ENCODE measurements around the gene HNRNPA2B1. TPM values are rescaled to one million over a fixed set of nuclear protein-coding genes. Genes with fewer than 3 reads are reported as not detected.

HNRNPA2B1 gene
- total RNA-seq, 1 experiment from 2014 or later: 1,101 TPM

DNA sequence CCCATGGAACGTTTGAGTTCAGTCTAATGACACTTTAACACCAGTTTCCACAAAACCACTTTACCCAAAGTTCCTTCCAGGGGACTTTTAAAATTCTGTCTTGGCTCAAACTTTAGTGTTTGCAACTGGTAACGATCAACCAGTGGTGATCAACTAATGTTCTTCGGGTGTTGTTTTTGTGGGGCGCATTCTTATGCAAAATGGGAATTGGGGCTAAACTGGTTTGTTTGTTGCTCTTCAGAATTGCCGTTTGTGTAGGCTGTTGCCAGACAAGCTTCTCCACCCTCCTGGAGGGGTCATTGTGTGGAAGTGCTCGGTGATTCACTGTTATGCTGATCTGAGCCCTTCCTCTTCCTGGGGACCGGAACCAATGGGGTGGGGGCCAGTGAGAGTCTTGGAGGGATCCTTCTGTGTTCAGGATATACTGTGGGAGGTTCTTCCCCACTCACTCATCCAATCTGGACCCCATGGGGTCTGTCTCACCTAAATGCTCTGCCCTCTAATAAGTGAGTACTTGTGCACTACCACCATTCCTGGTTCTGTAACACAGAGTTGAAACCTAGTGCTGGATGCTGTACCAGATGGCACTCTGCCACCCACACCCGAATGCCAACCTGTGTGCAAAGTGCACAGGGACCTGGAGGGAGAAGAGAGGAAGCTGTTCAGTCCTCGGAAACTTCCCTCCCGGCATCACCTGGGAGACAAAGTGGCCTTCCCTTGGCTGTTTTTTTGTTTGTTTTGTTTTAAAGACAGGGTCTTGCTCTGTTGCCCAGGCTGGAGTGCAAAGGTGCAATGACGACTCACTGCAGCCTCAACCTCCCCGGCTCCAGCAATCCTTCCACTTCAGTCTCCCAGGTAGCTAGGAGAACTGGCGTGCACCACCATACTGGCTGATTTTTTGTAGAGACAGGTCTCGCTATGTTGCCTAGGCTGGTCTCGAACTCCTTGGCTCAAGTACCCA is 46.4 kb downstream of the HNRNPA2B1 start (continued):
- TF ChIP-seq ELF4 (CRISPR knock-in tag; IDR thresholded peaks at IDR 0.05; ENCODE audit: low read depth) (no peak), SMAD3 (CRISPR knock-in tag; IDR thresholded peaks at IDR 0.05; ENCODE audit: borderline replicate concordance) (0 out of 2 replicates have a peak, but pooled peaks have one; percentile 21), ATF3 (CRISPR knock-in tag; conservative IDR thresholded peaks at IDR 0.05) (no peak), NFATC4 (CRISPR knock-in tag; IDR thresholded peaks at IDR 0.05) (no peak), ZNF416 (CRISPR knock-in tag; IDR thresholded peaks at IDR 0.05) (no peak), PRRX2 (CRISPR knock-in tag; IDR thresholded peaks at IDR 0.05) (no peak), ATF6 (CRISPR knock-in tag; IDR thresholded peaks at IDR 0.05) (no peak), MXD4 (CRISPR knock-in tag; IDR thresholded peaks at IDR 0.05; ENCODE audit: borderline replicate concordance) (no peak), ZNF138 (CRISPR knock-in tag; conservative IDR thresholded peaks at IDR 0.05) (no peak), SMAD4 (CRISPR knock-in tag; IDR thresholded peaks at IDR 0.05) (no peak), GTF2I (CRISPR knock-in tag; conservative IDR thresholded peaks at IDR 0.05) (no peak), TEAD4 (CRISPR knock-in tag; IDR thresholded peaks at IDR 0.05) (no peak), NFE2L1 (CRISPR knock-in tag; IDR thresholded peaks at IDR 0.05) (no peak), ZSCAN18 (CRISPR knock-in tag; IDR thresholded peaks at IDR 0.05) (no peak)
- TF ChIP-seq, protein P1, sequence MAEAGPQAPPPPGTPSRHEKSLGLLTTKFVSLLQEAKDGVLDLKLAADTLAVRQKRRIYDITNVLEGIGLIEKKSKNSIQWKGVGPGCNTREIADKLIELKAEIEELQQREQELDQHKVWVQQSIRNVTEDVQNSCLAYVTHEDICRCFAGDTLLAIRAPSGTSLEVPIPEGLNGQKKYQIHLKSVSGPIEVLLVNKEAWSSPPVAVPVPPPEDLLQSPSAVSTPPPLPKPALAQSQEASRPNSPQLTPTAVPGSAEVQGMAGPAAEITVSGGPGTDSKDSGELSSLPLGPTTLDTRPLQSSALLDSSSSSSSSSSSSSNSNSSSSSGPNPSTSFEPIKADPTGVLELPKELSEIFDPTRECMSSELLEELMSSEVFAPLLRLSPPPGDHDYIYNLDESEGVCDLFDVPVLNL (CRISPR knock-in tag; IDR thresholded peaks at IDR 0.05; ENCODE audit: borderline replicate concordance, low read depth): no peak
- TF ChIP-seq, protein P2, sequence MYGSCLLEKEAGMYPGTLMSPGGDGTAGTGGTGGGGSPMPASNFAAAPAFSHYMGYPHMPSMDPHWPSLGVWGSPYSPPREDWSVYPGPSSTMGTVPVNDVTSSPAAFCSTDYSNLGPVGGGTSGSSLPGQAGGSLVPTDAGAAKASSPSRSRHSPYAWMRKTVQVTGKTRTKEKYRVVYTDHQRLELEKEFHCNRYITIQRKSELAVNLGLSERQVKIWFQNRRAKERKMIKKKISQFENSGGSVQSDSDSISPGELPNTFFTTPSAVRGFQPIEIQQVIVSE (CRISPR knock-in tag; IDR thresholded peaks at IDR 0.05; ENCODE audit: borderline replicate concordance): no peak
- TF ChIP-seq, protein P3, sequence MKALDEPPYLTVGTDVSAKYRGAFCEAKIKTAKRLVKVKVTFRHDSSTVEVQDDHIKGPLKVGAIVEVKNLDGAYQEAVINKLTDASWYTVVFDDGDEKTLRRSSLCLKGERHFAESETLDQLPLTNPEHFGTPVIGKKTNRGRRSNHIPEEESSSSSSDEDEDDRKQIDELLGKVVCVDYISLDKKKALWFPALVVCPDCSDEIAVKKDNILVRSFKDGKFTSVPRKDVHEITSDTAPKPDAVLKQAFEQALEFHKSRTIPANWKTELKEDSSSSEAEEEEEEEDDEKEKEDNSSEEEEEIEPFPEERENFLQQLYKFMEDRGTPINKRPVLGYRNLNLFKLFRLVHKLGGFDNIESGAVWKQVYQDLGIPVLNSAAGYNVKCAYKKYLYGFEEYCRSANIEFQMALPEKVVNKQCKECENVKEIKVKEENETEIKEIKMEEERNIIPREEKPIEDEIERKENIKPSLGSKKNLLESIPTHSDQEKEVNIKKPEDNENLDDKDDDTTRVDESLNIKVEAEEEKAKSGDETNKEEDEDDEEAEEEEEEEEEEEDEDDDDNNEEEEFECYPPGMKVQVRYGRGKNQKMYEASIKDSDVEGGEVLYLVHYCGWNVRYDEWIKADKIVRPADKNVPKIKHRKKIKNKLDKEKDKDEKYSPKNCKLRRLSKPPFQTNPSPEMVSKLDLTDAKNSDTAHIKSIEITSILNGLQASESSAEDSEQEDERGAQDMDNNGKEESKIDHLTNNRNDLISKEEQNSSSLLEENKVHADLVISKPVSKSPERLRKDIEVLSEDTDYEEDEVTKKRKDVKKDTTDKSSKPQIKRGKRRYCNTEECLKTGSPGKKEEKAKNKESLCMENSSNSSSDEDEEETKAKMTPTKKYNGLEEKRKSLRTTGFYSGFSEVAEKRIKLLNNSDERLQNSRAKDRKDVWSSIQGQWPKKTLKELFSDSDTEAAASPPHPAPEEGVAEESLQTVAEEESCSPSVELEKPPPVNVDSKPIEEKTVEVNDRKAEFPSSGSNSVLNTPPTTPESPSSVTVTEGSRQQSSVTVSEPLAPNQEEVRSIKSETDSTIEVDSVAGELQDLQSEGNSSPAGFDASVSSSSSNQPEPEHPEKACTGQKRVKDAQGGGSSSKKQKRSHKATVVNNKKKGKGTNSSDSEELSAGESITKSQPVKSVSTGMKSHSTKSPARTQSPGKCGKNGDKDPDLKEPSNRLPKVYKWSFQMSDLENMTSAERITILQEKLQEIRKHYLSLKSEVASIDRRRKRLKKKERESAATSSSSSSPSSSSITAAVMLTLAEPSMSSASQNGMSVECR (CRISPR knock-in tag; IDR thresholded peaks at IDR 0.05; ENCODE audit: borderline replicate concordance): 0 out of 2 replicates have a peak, but pooled peaks have one; percentile 12
